HG02870 (cell line): ENCODE measurements around the gene SLC36A3.
"Not testable (repeated sequence)": the region's sequence is repeated elsewhere in the genome, so short reads cannot be mapped to it uniquely, and the experiment has no call there.

ENCODE experiments used
- ATAC-seq: cut with Tn5 transposase; IDR thresholded peaks from one replicate; pipeline ENCODE4 v1.9.1; 2021; ENCODE audit warnings: mild to moderate bottlenecking, moderate library complexity; ENCODE audit not compliant: unreplicated experiment

Gene SLC36A3

DNA sequence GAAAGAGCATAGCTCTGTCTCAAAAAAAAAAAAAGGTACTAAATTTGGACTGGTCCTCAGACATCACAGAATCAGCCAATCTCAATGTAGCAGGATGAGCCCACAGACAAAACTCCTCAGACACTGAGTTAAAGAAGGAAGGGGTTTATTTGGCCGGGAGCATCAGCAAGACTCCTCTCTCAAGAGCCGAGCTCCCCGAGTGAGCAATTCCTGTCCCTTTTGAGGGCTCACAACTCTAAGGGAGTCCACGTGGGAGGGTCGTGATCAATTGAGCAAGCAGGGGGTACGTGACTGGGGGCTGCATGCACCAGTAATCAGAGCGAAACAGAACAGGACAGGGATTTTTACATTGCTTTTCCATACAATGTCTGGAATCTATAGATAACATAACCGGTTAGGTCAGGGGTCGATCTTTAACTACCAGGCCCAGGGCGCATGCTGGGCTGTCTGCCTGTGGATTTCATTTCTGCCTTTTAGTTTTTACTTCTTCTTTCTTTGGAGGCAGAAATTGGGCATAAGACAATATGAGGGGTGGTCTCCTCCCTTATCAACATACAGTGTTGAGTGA, 63.2 kb downstream of the SLC36A3 start:
- not testable (repeated sequence) for ATAC-seq

DNA sequence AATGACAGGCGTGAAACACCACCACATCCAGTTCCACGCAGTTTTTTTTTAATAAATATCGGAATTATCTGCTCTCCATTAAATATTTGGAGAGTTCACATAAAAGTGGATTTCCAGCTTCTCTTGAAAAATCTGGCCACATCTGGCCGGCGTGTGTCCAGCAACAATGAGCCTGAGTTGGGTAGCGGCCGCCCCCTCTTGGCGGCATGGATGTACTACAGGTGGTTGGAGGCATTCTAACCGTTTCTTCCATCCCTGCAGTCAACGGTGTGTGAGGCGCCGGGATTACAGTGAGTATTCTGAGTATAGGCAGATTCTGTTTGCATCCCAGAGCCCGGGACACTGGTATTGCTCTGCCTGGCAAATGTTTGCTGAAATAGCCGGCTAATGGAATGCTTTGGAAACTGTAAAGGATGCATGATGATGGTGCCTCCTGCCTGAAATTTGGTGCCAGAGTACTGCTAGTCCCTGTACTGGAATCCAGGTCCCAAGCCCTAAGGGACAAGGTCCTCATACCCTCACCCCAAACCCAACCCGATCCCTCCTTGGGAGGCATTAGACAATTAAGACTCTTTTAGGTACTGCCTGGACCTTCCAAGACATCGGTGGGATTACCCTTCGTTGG, 64.2 kb downstream of the SLC36A3 start:
- ATAC-seq, result peak; percentile 46

DNA sequence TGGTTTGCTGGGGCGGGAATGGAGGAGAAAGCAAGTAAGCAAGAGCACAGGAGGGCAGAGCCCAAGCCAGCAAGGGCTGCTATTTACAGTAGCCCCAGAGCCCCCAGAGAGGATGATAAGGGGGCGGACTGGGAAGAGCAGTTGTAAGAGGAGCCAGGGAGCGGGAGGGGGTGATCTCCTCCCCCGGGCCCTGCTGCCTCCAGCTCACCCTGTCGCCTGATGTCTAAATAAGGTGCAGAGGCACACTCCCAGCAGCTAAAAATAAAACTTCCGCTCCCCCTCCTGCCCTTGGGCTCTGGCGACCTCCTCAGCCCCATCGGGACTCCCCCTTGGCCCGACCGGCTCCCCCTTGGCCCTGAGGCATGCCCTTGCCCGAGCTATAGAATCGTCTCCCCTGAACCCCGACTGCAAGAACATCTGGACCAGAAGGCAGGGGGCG, 65.2 kb downstream of the SLC36A3 start:
- ATAC-seq, result peak; percentile 37

DNA sequence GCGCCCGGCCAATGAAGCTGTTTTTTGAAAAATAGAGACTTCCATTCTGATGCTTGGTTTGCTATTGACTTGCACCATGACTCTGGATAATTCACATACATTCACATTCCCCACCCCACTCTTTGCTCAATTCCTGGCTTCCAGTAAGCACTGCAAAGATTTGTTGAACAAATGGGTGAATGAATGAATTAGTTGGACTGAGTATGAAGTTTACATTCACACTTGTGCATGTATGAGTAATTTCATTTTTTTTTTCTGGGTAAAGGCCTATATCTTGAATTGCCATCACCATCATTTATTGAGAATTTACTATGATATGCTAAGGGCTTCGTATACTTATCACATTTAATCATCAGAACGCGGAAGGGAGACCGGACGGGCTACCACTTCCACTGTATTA, 65.9 kb downstream of the SLC36A3 start:
- no peak for ATAC-seq

DNA sequence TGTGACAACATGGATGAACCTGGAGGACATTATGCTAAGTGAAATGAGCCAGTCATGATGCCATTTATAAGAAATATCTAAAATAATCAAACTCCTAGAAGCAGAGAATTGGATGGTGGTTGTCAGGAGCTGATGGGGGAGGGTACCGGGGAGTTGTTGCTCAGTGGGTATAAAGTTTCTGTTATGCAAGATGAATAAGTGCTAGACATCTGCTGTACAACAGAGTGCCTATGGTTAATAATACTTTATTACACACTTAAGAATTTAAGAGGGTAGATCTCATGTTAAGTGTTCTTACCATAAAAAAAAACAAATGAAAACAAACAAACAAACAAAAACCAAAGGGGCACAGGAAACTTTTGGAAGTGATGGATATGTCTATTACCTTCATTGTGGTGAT, 66.7 kb downstream of the SLC36A3 start:
- no peak for ATAC-seq

DNA sequence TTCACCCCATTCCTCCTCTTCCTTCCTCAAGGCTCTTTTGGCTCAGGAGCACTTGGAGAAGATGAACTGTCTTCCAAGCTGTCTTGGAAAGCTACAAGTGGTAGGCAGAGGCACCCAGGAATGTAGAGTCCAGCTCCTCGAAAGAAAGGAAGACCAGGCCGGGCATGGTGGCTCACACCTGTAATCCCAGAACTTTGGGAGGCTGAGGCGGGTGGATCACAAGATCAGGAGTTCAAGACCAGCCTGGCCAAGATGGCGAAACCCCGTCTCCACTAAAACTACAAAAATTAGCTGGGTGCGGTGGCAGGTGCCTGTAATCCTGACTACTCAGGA, 68.4 kb downstream of the SLC36A3 start:
- ATAC-seq, result not testable (repeated sequence)

DNA sequence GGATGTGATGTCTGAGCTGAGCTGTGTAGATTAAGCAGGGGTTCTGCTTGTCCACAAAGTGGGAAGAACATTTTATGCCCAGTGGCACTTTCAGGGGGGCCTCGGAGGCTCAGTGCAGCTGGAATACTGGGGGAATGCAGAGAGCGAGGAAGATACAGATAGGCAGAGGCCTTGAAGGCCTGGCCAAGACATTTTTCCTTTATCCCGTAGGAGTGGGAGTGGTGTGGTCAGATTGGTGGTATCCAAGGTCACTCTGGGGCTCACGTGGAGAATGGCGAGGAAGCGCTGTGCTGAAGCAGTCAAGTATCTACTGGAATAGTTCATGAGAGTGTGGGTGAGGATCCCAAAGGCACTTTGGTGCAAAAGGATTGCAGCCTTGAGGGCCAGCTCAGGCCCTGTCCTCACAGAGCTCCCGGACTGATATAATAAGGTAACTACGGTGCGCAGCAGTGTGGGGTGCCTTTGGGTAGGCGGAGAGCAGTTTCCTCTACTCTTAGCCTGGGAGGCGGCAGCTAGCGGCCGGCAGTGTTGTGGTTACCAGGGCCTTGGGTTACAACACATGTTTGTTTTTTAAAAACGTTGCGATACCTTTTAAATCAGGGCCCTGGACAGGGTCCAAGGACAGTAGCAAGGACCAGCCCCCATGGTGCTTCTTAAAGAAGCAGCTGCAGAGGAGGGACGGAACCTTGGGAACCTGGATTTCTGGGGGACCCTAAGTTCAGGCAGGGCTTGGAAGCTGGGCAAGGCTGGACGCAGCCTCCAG, 68.9 kb downstream of the SLC36A3 start:
- peak; percentile 55 for ATAC-seq

DNA sequence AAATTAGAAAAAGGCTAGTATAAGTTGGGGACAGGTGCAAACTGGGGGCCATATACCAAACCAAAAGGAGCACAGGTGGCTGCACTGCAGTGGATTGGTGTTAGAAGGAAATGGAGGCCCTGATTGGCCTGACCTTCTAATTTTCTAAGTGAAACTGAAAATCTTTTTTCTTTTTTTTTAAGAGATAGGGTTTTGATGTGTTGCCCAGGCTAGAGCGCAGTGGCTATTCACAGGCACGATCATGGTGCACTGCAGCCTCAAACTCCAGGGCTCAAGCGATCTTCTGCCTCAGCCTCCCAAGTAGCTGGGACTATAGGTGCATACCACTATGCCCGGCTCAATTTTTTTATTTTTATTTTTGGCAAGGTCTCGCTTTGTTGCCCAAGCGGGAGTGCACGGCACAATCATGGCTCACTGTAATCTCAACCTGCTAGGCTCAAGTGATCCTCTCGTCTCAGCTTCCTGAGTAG, 69.9 kb downstream of the SLC36A3 start:
- ATAC-seq, result peak; percentile 46

DNA sequence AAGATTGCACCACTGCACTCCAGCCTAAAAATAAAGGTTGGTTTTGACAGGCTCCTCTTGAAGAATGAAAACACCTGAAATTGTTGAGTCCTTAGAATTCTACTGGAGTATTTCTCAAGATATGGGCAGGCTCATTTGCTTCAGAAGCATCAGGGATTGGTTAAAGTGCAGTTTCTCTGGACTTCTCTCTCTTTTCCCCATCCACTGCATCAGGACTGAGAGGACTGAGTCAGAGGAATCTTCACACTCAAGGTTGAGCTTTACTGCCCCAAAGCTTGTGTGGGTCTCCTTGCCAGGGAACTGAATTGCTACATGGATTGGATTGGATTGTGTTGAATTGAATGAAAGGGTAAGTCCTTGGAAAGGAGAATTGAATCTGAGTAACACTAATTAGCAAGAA, 72.2 kb downstream of the SLC36A3 start:
- no peak for ATAC-seq

DNA sequence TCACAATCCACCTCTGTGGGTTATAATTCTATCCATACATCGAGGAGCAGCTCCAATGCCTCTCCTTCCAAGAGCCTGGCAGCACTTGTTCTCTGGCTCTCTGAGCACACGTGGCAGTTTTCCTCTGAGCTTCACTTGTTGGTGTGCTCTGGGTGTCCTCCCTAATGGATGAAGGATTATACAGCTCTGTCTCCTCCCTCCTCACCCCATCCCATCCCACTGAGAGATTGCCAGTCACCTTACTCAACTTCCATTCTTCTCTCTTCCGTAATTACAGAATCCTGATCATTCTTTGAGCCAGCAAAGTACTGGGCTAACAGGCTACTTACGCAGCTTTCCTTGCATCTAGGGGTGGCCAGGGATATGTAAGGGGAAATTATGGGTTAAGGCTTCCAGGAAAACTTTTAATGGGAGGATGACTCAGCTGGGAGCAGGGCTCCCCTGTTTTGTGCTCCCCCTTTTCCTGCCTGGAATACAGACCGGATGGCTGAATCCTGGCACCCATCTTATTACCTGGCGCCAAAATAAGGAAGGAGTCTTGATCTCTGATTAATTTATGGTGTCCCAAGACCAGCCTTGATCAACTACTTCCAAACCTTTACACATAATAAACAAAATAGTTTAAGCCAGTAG, 73.4 kb downstream of the SLC36A3 start:
- ATAC-seq, result no peak

DNA sequence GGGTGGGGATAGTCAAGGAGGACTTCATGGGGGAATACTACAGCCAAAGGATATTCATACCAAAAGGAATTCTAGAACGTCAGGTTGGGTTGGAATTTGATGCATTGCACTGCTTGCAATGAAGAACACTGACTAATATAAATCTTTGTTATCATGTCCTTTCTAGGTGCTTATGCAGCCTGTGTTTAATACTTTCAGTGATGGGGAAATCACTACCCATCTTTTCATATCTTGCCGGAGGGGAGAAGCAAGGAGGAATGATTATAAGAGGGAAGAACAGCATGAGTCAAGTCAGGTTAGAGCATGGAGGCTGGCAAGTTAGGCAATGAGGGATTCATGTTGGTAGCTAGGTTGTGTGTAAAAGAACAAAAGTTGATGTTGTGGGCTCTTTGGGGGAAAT, 74.6 kb downstream of the SLC36A3 start:
- ATAC-seq, result no peak

DNA sequence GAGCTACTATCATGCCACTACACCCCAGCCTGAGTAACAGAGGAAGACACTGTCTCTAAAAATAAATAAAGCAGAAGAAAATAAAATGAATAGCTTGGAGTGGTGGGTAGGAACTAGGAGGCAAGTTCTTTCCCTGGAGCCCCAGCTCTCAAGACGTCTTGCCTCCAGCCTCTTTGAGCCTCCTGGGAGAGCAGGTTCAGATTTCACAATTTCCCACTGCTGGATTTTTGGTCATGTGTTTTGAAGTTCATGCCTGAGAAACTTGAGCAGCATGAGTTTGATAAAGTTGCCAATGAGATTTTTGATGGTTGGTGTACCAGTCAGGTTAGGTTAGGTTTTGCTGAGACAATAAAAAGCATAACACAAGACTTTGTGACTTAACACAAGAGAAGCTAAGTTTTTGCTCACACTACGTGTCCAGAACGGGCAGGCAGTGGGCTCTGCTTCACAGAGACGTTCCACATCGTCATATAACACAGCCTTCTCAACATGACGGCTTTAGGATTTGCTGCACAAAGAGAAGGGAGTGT, 75.6 kb downstream of the SLC36A3 start:
- ATAC-seq, result no peak
